Ovary (tissue), 3 donors: Measurements from ENCODE around the gene TNS3.

Experiments
- CTCF ChIP-seq, 3 donors: fragments of 450-650 bp in 2 of 3; fragments of 200-600 bp in 1 of 3; IDR thresholded peaks; one replicate each; pipeline versions ENCODE4 v1.5.1 to v1.8.0; 2016 to 2022; ENCODE audit warnings: antibody characterized with exemption in 3 of 3, mild to moderate bottlenecking in 1 of 3
- EP300 ChIP-seq: sonication (generic); formaldehyde crosslinking; IDR thresholded peaks from one replicate; pipeline ENCODE4 v1.6.1; 2017; ENCODE audit warnings: antibody characterized with exemption
- POLR2A ChIP-seq: fragments of 450-650 bp; IDR thresholded peaks from one replicate; pipeline ENCODE4 v1.6.1; 2017; ENCODE audit warnings: antibody characterized with exemption, mild to moderate bottlenecking, moderate library complexity
- donor health status: DM: no; HTN: no; CAD: no.

- TF ChIP-seq POLR2A (no peak), CTCF (IDR thresholded peaks at IDR 0.05) (no peak), EP300 (no peak)
Measured at GRCh38 chr7:47369736-47370135, 212.2 kb downstream of the TNS3 start.
